Aorta (tissue), 5 donors: ENCODE data around the gene CLNS1A. TPM values are rescaled to one million over a fixed set of nuclear protein-coding genes. Genes with fewer than 3 reads are reported as not detected.

ENCODE experiments used
- ATAC-seq: fragments of 200-7000 bp; cut with Tn5 transposase; one replicate; pipeline ENCODE4 v1.9.1; 2022; ENCODE audit warnings: moderate library complexity; ENCODE audit not compliant: low FRiP score
- DNase-seq, 2 donors: peaks; one replicate each; pipeline ENCODE4 v3.0.0-alpha.2; 2020
- H3K27ac ChIP-seq, 2 donors: one replicate each; pipeline ENCODE4 v1.5.1; 2013; ENCODE audit warnings: low read length in 2 of 2, mild to moderate bottlenecking in 2 of 2, moderate library complexity in 2 of 2, control low read depth in 1 of 2, inconsistent platforms in 1 of 2, low read depth in 1 of 2
- H3K27me3 ChIP-seq, 2 donors: one replicate each; pipeline ENCODE4 v1.6.1; 2013; ENCODE audit warnings: control low read depth in 1 of 2, low read length in 1 of 2, mild to moderate bottlenecking in 1 of 2, moderate library complexity in 1 of 2; ENCODE audit not compliant: insufficient read depth in 2 of 2, control insufficient read depth in 1 of 2
- H3K36me3 ChIP-seq, 2 donors: one replicate each; pipeline ENCODE4 v1.6.1; 2013; ENCODE audit warnings: control low read depth in 1 of 2, low read length in 1 of 2, mild to moderate bottlenecking in 1 of 2; ENCODE audit not compliant: insufficient read depth in 2 of 2, control insufficient read depth in 1 of 2
- H3K4me1 ChIP-seq, 2 donors: one replicate each; pipeline ENCODE4 v1.6.1; 2013; ENCODE audit warnings: low read length in 2 of 2, control low read depth in 1 of 2, mild to moderate bottlenecking in 1 of 2, moderate library complexity in 1 of 2; ENCODE audit not compliant: insufficient read depth in 2 of 2, control insufficient read depth in 1 of 2
- H3K4me3 ChIP-seq, 2 donors: one replicate each; pipeline ENCODE4 v1.5.1; 2013; ENCODE audit warnings: low read length in 2 of 2, control low read depth in 1 of 2, mild to moderate bottlenecking in 1 of 2
- H3K9me3 ChIP-seq: one replicate; pipeline ENCODE4 v1.6.1; 2013; ENCODE audit warnings: mild to moderate bottlenecking, low read length; ENCODE audit not compliant: control insufficient read depth
- WGBS, 2 donors: extraction: QIAGEN DNeasy Blood & Tissue Kit; methylation state at CpG; one replicate each; pipeline ENCODE4 v1.1.7; 2013; 5-methylcytosine and 5-hydroxymethylcytosine counted together
- intact Hi-C, 2 donors: fragments of 100-400 bp; cut with DNase I; formaldehyde crosslinking; loops; one replicate each; pipeline versions ENCODE4 v1.14.2 to v1.15.0; 2022
- long read RNA-seq, 2 donors: library from polyadenylated mRNA; unstranded; transcript quantifications; one replicate each; pipeline ENCODE4 v2.0.0, GENCODE V29; 2020 to 2021
- polyA plus RNA-seq, 2 donors: library from polyadenylated mRNA; stranded (reverse); fragments of 200-250 nt; gene quantifications; one replicate each; pipeline ENCODE4 v1.2.3, GENCODE V29; 2013
- total RNA-seq, 2 donors: library from RNA; stranded (reverse); fragmentation: NEBNext Ultra II Directional; extraction: Animal tissue kit (Norgen Biotek cat#: 25700); gene quantifications; one replicate each; pipeline ENCODE4 v1.2.1, GENCODE V29; 2021
- donor health status: healthy with polysubstance abuse.
- donor health status: Bipolar disorder and iron deficiency.
- donor health status: DM: no; HTN: no; CAD: no.
- donor health status: DM: no; HTN: no; CAD: no.
- donor health status: DM: yes; HTN: yes; CAD: no.

Gene CLNS1A, protein sequence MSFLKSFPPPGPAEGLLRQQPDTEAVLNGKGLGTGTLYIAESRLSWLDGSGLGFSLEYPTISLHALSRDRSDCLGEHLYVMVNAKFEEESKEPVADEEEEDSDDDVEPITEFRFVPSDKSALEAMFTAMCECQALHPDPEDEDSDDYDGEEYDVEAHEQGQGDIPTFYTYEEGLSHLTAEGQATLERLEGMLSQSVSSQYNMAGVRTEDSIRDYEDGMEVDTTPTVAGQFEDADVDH
- total RNA-seq (10 to 100 TPM; 67.9 to 73.1 TPM), polyA plus RNA-seq (10 to 100 TPM; 58.2 to 96.4 TPM)
- long read RNA-seq, donor 1, transcript CLNS1A-204 (7 exons, 2,993 nt): major isoform, 85 of 102 reads
- long read RNA-seq, donor 1, partial matches to known transcripts: 1 of 102 reads
- long read RNA-seq, donor 1, other reads (novel, unspliced or antisense): 12 of 102 reads
- long read RNA-seq, donor 2, transcript CLNS1A-204 (7 exons, 2,993 nt): major isoform, 25 of 27 reads
- long read RNA-seq, donor 2, partial matches to known transcripts: 0 of 27 reads
- long read RNA-seq, donor 2, other reads (novel, unspliced or antisense): 2 of 27 reads

DNA sequence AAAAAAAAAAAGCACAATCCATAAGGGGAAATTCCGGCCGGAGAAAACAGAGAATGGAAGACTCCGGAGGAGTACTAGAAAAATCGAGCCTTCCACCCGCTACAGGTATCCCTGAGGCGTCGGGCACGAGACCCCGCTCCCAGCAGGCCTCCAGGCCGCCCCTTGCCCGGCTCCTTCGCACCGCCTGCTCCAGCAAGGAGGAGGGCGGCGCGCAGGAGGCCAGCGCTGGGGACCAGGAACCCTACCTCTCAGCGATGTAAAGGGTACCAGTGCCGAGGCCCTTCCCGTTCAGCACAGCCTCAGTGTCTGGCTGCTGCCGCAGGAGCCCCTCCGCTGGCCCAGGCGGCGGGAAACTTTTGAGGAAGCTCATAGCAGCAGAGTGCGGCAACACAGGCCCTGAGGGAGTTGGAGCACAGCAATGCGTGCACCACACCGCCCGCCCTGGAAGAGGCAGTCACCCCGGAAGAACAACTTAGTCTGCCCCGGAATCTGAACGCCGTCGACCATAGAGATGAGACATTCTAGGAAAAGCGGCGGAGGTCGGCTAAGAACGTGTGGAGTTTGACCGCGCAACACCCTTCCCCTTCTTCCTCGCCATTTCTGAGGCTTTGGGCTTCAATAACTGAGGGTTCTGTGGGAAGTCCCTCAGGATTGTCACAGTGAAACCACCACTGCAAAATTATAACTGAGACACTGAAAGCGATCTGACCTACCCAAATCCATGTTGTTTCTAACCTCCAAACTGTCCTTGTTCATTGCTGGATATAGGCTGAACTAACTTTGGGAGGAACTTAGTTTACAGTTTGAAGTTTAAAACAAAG is at the start of gene CLNS1A:
Gene CLNS1A (minus strand): TSS at position 450 of the 821 bp plus-strand sequence. CDS start 80 bp downstream, at position 370.
- 1% methylated on average over 41 of the region's 41 CpGs for WGBS, 2 donors
- intact Hi-C loops: no loop called here
- H3K9me3 ChIP-seq: no peaks in the 10 kb centered on the region

DNA sequence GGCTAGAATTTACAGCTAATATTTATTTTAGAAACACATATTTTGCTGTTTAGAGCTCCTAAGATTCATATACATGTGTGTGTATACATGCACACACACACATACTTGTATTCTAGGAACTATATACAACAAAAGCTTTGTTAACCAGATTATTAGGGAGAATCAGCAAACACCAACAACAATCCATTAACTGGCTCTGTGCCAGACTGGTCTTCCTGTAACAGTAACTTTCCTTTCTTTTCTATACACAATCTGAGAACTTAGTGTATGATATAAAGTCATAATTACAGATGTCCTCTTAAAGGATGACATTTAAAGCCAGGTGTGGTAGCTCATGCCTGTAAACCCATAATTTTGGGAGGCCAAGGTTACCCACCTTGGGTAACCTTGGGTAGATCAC is 49.5 kb upstream of the CLNS1A start:
- Histone ChIP-seq H3K4me1 (no peaks in the 10 kb centered on the region), H3K36me3 (peaks cover 3 to 6% of the 10 kb centered on the region in 2 donors), H3K9me3 (no peaks in the 10 kb centered on the region), H3K27me3 (no peaks in the 10 kb centered on the region), H3K27ac (no peak overlapping the region), H3K4me3 (no peak overlapping the region)
- intact Hi-C loops: no loop called here
- ATAC-seq (no peak), DNase-seq (no peak)

More for the DNA sequence above, at the start of gene CLNS1A:
- Histone ChIP-seq H3K27ac (peak within 1 kb of the TSS in 1 of 2 donors; percentile 59), H3K27me3 (no peaks in the 10 kb centered on the region), H3K4me3 (peak within 1 kb of the TSS; percentile 86 to 95), H3K36me3 (no peaks in the 10 kb centered on the region), H3K4me1 (no peaks in the 10 kb centered on the region)
- peak; percentile 91 to 93 for DNase-seq
- ATAC-seq: peak; percentile 97

DNA sequence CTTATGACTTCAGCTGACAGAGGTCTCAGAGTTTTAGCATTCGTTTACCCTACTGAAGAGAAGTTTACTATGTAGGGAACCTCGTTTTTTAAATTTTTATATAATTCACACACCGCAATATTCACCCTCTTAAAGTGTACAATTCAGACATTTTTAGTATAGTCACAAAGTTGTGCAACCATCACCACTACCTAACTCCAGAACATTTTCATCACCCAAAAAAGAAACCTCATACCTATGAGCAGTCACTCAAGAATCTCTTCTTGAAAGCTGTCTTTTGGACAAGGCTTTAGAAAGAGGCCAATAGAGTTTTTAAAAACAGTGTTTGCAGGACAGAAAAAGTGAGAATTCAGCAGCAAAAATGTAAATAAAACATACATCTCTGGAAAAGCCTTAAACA is 39.5 kb upstream of the CLNS1A start:
- H3K27ac ChIP-seq: no peak overlapping the region
- H3K9me3 ChIP-seq: no peaks in the 10 kb centered on the region
- H3K4me3 ChIP-seq: no peak overlapping the region
- no peaks in the 10 kb centered on the region for H3K4me1 ChIP-seq
- no peaks in the 10 kb centered on the region for H3K27me3 ChIP-seq
- DNase-seq (no peak), ATAC-seq (no peak)
- 90 to 93% methylated on average over 3 of the region's 3 CpGs for WGBS, 2 donors
- H3K36me3 ChIP-seq: peaks cover 0 to 1% of the 10 kb centered on the region in 2 donors
- intact Hi-C loops: no loop called here

DNA sequence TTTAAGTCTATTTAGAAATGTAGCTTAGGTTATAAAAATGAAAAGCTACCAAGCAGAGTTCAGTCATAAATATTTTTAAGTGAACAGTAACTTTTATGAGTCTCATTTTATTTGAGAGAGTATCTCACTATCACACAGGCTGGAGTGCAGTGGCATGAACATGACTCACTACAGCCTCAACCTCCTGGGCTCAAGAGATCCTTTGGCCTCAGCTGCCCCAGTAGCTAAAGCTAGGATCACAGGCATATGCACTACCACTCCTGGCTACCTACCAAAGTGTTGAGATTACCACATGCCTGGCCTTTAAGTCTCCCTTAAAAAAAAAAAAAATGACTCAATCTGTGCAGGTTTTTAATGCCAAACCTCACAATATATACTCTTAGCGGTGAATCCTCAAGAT is 34.7 kb upstream of the CLNS1A start:
- no peaks in the 10 kb centered on the region for H3K4me1 ChIP-seq
- ATAC-seq (no peak), DNase-seq (no peak)
- H3K9me3 ChIP-seq: no peaks in the 10 kb centered on the region
- no peaks in the 10 kb centered on the region for H3K27me3 ChIP-seq
- 97 to 98% methylated on average over 1 of the region's 1 CpG for WGBS, 2 donors
- no peak overlapping the region for H3K27ac ChIP-seq
- intact Hi-C loops: no loop called here
- peaks cover 5 to 7% of the 10 kb centered on the region in 2 donors for H3K36me3 ChIP-seq
- H3K4me3 ChIP-seq: no peak overlapping the region

DNA sequence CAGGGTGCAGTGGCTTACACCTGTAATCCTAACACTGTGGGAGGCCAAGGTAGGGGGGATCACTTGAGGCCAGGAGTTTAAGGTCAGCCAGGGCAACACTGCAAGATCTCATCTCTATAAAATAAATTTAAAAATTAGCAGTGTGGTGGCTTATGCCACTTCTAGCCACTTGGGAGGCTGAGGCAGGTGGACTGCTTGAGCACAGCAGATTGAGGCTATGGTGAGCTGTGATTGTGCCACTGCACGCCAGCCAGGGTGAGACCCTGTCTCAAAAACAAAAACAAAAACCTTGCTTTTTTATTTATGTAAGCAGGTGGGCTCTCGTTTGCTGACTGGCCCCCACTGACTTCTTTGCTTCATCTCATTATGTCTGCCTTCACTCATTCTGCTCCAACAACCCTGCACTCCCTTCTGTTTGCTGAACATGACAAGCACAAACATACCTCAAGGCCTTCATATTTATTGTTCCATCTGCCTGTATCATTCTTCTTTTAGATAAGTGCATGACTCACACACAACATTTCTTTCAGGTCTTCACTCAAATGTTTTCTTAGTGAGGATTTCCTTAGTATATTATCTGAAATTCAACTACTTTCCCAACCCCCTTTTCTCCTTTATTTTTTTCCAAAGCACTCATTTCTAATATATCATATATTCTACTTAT is 32.4 kb upstream of the CLNS1A start:
- peaks cover 5 to 12% of the 10 kb centered on the region in 2 donors for H3K36me3 ChIP-seq
- 82 to 83% methylated on average over 2 of the region's 2 CpGs for WGBS, 2 donors

DNA sequence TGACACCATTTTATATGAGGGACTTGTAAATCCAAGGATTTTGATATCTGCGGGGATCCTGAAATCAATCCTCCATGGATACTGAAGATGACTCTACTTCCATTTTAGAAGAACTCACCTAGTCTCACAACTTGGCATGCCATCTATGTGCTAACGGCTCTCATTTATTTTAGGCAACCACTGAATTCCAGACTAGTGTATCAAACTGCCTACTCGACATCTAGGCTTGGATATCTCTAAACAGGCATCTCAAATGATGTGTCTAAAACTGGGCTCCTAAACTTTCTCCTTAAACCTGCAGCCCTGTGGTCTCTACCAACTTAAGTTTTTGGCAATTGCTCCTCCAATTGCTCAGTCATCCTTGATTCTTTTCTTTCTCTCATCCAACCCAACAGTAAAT is 31.2 kb upstream of the CLNS1A start:
- no peaks in the 10 kb centered on the region for H3K9me3 ChIP-seq
- DNase-seq (no peak), ATAC-seq (no peak)
- intact Hi-C loops: no loop called here
- H3K27ac ChIP-seq: no peak overlapping the region
- WGBS, 2 donors: 73 to 77% methylated on average over 3 of the region's 3 CpGs
- no peaks in the 10 kb centered on the region for H3K27me3 ChIP-seq
- H3K36me3 ChIP-seq: peaks cover 5 to 12% of the 10 kb centered on the region in 2 donors
- H3K4me1 ChIP-seq: no peaks in the 10 kb centered on the region
- no peak overlapping the region for H3K4me3 ChIP-seq

More for the DNA sequence above, 32.4 kb upstream of the CLNS1A start:
- H3K4me3 ChIP-seq: no peak overlapping the region
- intact Hi-C loops: no loop called here
- ATAC-seq (no peak), DNase-seq (no peak)
- H3K4me1 ChIP-seq: no peaks in the 10 kb centered on the region
- no peaks in the 10 kb centered on the region for H3K27me3 ChIP-seq
- H3K9me3 ChIP-seq: no peaks in the 10 kb centered on the region
- no peak overlapping the region for H3K27ac ChIP-seq

DNA sequence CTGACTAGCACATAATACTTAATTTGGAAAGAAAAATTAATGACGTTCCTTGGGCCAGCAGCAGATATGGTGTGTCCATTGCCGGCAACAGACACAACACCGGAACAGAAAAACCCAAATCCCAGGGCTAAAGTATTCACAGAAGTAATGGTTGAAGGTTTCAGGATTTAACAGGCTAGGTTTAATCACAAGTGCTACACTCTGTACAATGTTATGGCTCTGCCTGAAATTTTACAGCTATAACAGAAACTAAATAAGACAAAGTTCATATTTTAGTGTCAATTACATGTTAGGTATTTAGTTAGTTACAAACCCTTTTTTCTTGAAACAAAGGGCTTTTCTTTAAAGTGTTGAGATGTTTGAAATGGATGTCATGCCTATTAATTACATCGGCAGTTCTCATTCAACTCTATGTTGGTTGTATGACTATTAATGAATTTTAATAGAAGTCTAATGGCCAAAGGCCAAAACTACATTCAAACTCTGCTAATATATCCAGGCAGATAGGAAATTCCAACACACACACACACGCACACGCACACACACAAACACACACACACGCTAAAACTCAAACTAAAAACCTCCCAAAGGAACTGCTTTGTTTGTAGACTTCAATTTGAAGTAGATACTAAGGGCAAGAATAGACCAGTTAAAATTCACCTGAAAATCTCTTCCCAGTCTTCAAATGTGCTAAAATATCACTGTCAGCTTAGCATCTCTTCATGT is 27.8 kb upstream of the CLNS1A start:
- H3K27me3 ChIP-seq: no peaks in the 10 kb centered on the region
- H3K9me3 ChIP-seq: no peaks in the 10 kb centered on the region
- 86 to 89% methylated on average over 7 of the region's 7 CpGs for WGBS, 2 donors
- peaks cover 5 to 10% of the 10 kb centered on the region in 2 donors for H3K36me3 ChIP-seq
- H3K4me3 ChIP-seq: no peak overlapping the region
- no peak for ATAC-seq
- intact Hi-C loops: no loop called here
- DNase-seq: no peak
- no peaks in the 10 kb centered on the region for H3K4me1 ChIP-seq
- H3K27ac ChIP-seq: no peak overlapping the region

DNA sequence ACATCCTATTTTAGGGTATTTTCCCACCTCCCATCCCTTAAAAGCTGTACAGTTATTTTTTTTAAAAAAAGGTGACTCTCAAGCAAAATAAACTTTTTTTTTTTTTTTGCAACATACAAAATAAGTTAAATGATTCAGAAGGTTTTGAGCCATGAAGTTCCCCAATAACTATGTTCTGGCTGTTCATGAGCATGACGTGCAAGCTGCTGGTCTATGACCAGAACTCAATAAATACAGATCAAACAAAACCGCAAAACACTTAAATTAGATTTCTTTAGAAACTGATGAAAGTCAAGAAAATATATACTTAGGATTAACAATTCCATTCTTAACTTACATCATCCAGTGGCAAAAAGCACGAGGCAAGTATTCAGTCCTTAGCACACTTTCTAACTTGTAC is 24.1 kb upstream of the CLNS1A start:
- DNase-seq (no peak), ATAC-seq (no peak)
- Histone ChIP-seq H3K36me3 (no peaks in the 10 kb centered on the region), H3K27ac (no peak overlapping the region), H3K4me3 (no peak overlapping the region), H3K27me3 (no peaks in the 10 kb centered on the region), H3K4me1 (no peaks in the 10 kb centered on the region), H3K9me3 (no peaks in the 10 kb centered on the region)
- intact Hi-C loops: no loop called here
- WGBS, 2 donors: 86 to 89% methylated on average over 3 of the region's 3 CpGs
